Ishikawa (cell line): ENCODE results near the gene PPDPF.
A peak's percentile ranks its signal among the peaks of the same experiment; 100 is the strongest.

Experiments
- CEBPB ChIP-seq: IDR thresholded peaks from 2 replicates; pipeline ENCODE4 v1.6.1; 2012
- CREB1 ChIP-seq: IDR thresholded peaks from 2 replicates; pipeline ENCODE4 v1.6.1; 2012; ENCODE audit warnings: low read depth
- EGR1 ChIP-seq: IDR thresholded peaks from 2 replicates; pipeline ENCODE4 v1.6.1; 2012
- EP300 ChIP-seq: IDR thresholded peaks from 2 replicates; pipeline ENCODE4 v1.6.1; 2012; ENCODE audit warnings: borderline replicate concordance
- FOXM1 ChIP-seq: IDR thresholded peaks from 2 replicates; pipeline ENCODE4 v1.6.1; 2012; ENCODE audit warnings: low read depth, borderline replicate concordance
- MAX ChIP-seq: IDR thresholded peaks from 2 replicates; pipeline ENCODE4 v1.6.1; 2012
- NFIC ChIP-seq: IDR thresholded peaks from 2 replicates; pipeline ENCODE4 v1.6.1; 2012
- RAD21 ChIP-seq: IDR thresholded peaks from 2 replicates; pipeline ENCODE4 v1.6.1; 2012; ENCODE audit warnings: low read depth
- REST ChIP-seq: IDR thresholded peaks from 2 replicates; pipeline ENCODE4 v1.6.1; 2012; ENCODE audit warnings: low read depth, mild to moderate bottlenecking
- TAF1 ChIP-seq: IDR thresholded peaks from 2 replicates; pipeline ENCODE4 v1.6.1; 2012; ENCODE audit warnings: low read depth, mild to moderate bottlenecking
- TCF12 ChIP-seq: IDR thresholded peaks from 2 replicates; pipeline ENCODE4 v1.6.1; 2012; ENCODE audit warnings: low read depth
- TEAD4 ChIP-seq: IDR thresholded peaks from 2 replicates; pipeline ENCODE4 v1.6.1; 2012
- USF1 ChIP-seq: IDR thresholded peaks from 2 replicates; pipeline ENCODE4 v1.6.1; 2012
- YY1 ChIP-seq: IDR thresholded peaks from 2 replicates; pipeline ENCODE4 v1.6.1; 2012; ENCODE audit warnings: low read depth
- ZBTB7A ChIP-seq: IDR thresholded peaks from 2 replicates; pipeline ENCODE4 v1.6.1; 2012; ENCODE audit warnings: low read depth

Gene PPDPF

GRCh38 chr20:63541371-63541770 lies 20.8 kb downstream of the PPDPF start:
- TF ChIP-seq YY1: no peak

- TF ChIP-seq EGR1 (no peak), USF1 (no peak), YY1 (no peak)
Measured at GRCh38 chr20:63542031-63542559, 21.5 kb downstream of the PPDPF start.

- TF ChIP-seq EGR1: 0 out of 2 replicates have a peak, but pooled peaks have one; percentile 20
- TF ChIP-seq YY1: no peak
- no peak for TF ChIP-seq TCF12
Measured at GRCh38 chr20:63542696-63543095, 22.1 kb downstream of the PPDPF start.

- TF ChIP-seq MAX: peak; percentile 31; the same call in 1 of the 2 replicates
- peak; percentile 76 for TF ChIP-seq TCF12
- TF ChIP-seq TAF1: no peak
- no peak for TF ChIP-seq EGR1
- no peak for TF ChIP-seq USF1
- peak; percentile 75; the same call in 1 of the 2 replicates for TF ChIP-seq EP300
- no peak for TF ChIP-seq ZBTB7A
- no peak for TF ChIP-seq REST
- no peak for TF ChIP-seq RAD21
- 0 out of 2 replicates have a peak, but pooled peaks have one; percentile 46 for TF ChIP-seq TEAD4
- no peak for TF ChIP-seq CEBPB
- TF ChIP-seq NFIC: peak; percentile 86
- no peak for TF ChIP-seq YY1
- TF ChIP-seq CREB1: no peak
- TF ChIP-seq FOXM1: no peak
Measured at GRCh38 chr20:63543131-63543530, 22.6 kb downstream of the PPDPF start.

GRCh38 chr20:63543733-63544132 lies 23.2 kb downstream of the PPDPF start:
- TF ChIP-seq CEBPB (no peak), FOXM1 (no peak), MAX (no peak), EP300 (no peak), TEAD4 (no peak), REST (no peak), TAF1 (no peak), ZBTB7A (no peak)

- TF ChIP-seq EGR1 (no peak), EP300 (no peak), TEAD4 (no peak), CEBPB (no peak), MAX (no peak), RAD21 (no peak), NFIC (no peak), ZBTB7A (no peak; the same call in 1 of the 2 replicates), REST (no peak), TAF1 (no peak), FOXM1 (no peak), TCF12 (no peak), YY1 (no peak)
Measured at GRCh38 chr20:63544241-63544957, 23.8 kb downstream of the PPDPF start.
